Globus pallidus (tissue), 1 donor: ENCODE results near the gene TREML4.
"Not testable (repeated sequence)": the region's sequence is repeated elsewhere in the genome, so short reads cannot be mapped to it uniquely, and the experiment has no call there.

Experiments
- DNase-seq: peaks from one replicate; pipeline ENCODE4 v3.0.0-alpha.2; 2015; ENCODE audit warnings: low spot score

TREML4 gene

DNA sequence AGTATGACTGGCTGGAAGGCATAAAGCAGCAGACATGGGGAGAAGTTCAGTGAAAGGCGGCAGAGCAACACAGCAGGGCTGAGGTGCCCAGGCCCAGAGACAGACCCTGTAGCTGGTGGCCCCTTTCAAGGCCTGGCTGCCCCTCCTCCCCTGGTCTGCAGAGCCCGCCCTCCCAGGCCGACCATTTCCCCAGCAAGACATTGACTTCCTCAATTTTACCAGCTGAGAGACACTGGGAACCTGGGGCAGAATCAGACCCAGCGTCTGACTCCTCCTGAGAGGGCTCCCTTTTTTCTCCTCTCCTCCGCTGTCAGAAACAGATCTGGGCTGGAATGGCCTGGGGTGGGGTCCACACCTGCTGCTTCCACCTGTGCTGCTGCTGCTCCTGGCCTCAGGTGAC is at the start of gene TREML4:
TSS of gene TREML4 (plus strand) at position 254 of the 400 bp plus-strand sequence. CDS start at position 333, 79 bp downstream.
- no peak for DNase-seq

DNA sequence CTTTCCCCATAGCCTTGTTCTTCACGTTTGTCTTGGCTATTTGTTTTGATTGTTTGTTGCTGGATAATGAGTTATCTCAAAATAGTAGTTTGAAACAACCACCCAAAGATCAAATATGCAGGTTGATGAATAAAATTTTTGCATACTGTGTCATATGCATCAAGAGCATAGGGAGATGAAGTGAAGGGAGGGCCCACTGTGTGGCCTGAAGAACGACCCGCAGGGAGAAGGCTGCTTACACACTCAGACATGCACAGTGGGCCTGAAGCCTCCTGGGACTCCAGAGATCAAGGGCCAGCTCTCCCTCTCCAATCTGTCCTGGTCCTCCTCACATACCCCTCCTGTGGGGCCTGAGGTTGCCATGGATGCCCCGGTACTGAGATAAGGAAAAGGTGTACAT is 49.0 kb upstream of the TREML4 start:
- DNase-seq = no peak

- no peak for DNase-seq
Observed at GRCh38 chr6:41181566-41181965, 46.6 kb upstream of the TREML4 start.

DNA sequence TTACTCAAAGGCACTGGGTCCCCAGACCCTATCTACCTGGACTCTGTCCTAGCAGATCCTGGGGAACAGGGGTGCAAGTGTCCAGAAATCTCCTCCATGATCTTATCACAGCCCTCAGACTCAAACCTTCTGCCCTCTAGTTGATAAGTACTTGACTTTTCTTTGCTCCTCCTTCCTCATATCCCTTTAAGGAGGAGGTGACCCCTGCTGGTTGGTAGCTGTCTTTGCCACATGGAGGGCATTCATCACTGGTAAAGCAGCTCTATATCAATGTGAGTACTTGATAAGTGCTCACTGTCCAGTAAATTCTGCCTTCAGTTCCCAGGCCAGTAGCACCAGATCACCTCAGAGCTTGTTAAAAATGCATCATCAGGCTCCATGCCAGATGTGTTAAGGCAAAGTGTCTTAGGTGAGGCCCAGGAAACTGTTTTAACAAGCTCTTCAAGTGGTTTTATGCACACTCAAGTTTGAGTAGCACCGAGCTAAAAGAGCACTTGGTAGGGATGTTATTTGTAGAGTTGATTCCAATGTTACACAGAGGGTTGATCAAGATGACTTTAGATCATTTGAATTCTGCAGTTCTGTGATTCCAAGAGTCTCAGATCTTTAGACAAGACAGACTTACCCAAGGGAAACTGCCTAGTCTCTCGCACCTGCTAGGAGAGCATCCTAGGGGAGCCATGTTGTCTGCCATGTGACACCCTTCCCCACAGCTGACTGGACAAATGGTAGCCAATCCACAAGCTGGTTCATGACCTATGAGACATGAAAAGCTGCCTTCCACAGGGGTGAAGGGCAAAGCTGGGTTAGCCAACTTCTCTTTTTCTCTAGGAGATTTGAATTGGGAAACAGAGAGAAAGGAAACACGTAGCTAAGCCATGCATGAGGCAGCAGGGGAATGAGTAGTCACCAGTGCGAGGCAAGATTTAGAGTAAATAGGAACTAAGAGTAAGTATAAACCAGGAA is 45.8 kb upstream of the TREML4 start:
- DNase-seq = peak; percentile 54

GRCh38 chr6:41184761-41185160 is 43.4 kb upstream of the TREML4 start:
- no peak for DNase-seq

- no peak for DNase-seq
Observed at GRCh38 chr6:41186031-41186562, 42.1 kb upstream of the TREML4 start.

DNA sequence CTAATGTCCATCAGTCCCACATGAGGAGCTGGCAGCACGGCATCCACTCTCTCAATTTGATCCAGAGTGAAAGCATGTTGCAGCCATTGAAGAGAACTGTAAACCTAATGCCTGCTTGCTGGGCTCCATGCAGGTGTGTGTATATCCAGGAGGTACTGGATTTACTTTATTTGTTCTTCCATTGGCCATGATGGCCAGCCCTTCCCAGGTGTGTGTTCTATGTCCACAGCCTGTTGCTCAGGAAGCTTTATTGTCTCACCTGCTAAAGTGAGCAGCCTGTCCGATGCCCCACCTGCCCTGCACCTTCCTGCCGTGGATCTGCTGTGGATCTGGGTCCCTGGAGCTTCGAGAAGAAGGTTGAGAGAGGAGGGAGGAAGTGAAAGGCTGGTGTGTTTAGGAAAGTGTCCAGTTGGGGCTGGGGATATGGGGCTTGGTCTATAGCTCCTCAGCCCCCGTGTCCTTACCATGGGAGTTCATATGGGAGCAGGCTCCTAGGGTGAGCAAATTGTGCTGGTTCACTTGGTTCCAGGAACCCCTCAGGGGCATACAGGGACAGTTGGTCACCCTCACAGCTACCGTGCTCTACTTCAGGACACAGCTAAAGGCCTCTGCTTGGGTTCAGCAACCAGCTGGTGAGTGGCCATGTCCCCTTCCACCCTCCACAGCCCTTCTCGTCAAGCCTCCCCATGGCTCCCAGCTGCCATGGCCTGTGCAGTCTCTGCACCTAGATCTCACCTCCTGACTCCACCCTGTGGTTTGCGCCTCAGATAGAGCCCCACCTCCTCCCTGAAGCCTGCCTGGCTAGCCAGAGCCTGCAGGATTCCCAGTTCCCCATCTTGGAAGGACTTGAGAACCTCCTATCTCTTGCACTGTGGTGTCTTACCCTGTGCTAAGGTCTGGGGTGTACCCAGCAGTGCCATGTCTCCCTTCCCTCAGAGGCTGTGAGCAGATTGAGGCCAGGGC is 39.9 kb upstream of the TREML4 start:
- DNase-seq = no peak

DNA sequence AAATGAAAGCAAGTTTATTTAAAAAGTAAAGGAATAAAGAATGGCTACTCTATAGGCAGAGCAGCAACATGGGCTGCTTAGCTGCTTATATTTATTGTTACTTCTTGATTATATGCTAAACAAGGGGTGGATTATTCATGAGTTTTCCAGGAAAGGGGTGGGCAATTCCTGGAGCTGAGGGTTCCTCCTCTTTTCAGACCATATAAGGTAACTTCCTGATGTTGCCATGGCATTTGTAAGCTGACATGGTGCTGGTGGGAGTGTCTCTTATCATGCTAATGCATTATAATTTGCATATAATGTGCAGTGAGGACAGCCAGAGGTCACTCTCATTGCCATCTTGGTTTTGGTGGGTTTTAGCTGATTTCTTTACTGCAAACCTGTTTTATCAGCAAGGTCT is 39.1 kb upstream of the TREML4 start:
- DNase-seq = not testable (repeated sequence)

- DNase-seq = no peak
Observed at GRCh38 chr6:41189967-41190366, 38.2 kb upstream of the TREML4 start.

- DNase-seq = no peak
Observed at GRCh38 chr6:41190791-41191190, 37.4 kb upstream of the TREML4 start.

DNA sequence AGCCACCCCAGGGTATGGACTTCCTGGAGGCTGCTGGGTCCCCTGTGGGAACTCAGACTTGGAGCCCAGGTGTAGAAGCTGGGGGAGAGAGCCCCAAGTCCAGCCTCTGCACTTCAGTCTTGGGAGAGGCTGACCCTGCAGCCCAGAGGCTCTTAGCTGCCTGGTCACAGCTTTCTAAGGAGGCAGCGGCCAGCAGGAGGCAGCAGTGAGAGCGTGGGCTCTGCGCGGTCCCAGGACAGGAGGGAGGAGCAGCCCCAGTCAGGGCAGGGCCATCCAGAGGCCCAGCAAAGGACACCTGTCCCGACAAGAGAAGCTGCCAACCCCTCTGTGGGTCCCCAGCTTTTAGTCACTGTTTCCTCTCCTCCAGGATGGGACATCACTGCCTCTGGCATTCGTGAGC is 36.6 kb upstream of the TREML4 start:
- no peak for DNase-seq

- no peak for DNase-seq
Observed at GRCh38 chr6:41193171-41193734, 34.9 kb upstream of the TREML4 start.

DNA sequence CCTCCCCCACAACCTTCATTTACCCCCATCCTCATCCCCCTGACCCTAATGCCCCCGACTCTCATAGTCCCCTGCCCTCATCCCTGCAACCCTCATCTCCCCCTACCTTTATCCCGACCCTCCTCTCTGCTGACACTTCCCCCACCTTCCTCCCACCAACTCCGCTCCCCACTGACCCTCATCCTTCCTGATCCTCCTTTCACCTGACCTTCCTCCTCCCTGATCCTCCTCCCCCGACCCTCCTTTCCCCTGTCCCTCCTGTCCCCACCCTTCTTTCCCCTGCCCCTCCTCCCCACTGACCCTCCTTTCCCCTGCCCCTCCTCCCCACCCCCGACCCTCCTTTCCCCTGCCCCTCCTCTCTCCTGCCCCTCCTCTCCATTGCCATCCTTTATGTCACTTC is 34.3 kb upstream of the TREML4 start:
- DNase-seq = no peak

DNA sequence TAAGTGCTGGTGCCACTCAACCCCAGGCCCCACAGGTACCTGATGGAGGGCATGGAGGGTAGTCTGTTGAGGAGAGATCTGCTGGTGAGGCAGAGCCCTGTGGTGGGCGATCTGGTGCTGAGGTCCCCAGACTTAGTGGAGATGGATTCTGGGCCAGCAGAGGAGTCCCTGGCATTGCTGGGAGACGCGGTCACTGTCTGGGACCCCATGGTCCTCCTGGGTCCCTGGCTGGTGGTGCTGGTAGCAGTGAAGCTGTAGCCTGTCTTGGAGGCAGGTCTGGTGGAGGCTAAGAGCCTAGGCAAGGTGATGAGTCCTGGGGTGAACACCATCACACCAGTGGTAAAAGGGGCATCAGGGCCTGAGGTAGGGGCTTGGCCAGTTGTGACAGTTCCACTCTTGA is 33.8 kb upstream of the TREML4 start:
- DNase-seq = no peak

DNA sequence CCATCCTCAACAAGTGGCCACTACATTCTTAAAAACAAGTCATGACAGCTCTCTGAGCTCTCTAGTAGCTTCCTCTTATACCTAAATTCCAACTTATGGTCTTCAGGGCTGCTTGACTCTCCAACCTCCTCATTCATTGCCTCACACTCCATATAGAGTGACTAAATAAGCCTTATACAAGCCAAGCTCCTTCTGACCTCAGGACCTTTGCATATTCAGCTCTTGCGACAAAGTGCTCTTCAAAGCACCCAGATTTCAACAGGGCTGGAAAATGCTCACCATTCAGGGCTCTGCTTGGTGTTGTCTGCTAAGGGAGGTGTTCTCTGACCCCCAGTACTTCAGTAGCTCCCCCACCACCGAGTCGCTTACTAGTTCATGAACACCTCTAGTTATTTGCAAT is 30.9 kb upstream of the TREML4 start:
- no peak for DNase-seq

DNA sequence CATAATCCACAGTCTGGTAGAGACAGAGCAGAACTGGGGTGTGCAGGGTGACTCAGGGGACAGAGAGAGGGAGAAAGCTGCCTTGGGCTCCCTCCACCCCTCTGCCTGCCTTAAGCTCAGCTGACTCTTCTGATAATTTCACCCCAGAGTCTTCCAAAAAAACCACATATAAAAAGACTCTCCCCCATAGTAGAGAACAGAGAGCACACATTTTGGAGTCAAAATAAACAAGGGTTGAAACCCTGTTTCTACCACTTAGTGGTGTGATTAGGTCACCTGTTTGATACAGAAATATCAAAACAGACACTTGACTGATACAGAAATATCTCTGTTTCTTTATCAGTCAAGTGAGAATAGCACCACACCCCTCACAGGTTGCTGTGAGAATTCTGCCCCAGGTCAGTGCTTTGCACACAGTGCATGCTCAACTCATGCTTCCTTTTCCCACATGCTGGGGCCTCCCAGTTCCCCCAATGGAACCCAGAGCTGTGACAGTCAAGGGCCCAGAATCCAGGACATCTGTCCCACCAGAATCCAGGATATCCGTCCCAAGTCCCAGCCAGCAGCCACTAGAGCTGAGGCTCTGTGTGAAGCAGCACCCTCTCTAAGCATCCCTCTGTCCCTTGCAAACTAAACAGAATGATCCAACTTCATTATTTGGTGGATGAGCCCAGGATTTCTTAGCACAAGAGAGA is 28.4 kb upstream of the TREML4 start:
- no peak for DNase-seq

DNA sequence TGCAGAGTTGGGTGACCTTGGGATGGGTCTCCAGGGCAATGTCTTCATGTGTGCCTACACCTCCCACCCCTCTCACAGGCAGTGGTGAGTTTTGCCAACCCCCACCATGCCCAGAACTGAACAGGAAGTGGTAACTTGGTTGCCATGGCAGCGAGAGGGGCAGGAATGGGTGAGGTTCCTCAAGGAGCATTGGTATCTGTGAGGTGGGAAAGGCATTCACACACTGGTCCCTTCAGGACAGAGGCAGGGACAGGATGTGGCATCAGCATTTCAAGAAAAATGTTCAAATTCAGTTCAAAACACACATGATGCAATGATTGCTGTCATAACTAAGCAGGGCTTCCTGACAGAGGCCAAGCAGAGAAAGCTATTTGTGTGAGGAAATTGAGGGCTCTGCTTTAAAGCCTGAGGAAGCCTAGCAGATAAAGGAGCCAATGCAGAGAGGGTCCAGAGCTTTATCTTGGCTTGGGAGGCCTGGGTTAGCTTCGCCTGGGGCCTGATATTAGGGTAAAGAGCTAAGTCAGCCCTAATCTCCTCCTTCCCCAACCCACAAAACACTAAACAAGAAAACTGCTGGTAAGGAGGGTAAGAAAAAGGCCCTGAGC is 27.8 kb upstream of the TREML4 start:
- no peak for DNase-seq

- DNase-seq = no peak
Observed at GRCh38 chr6:41200901-41201763, 27.0 kb upstream of the TREML4 start, which contains the start of gene TREML2. Gene TREML2 (minus strand): TSS chr6:41201149. CDS start chr6:41201008, 141 bp downstream.

DNA sequence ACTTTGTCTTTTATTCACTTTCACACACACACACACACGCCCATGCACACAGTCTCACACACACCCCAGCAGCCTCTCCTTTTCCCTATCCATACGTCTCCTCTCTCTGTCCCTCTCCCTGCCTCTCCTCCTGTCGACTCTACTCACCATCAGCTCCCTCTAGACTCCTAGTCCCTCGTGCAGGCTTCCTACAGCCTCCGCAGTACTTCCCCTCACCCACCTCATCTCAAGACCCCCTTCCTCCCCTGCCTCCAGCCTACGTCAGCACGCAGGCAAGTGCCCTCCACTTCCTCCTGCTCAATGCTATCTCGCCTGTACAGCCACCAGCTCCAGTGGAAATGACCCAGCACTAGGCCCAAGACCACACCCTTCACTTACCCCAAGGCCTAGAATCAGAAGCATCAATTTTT is 26.4 kb upstream of the TREML4 start:
- DNase-seq = no peak

GRCh38 chr6:41204156-41204555 is 24.0 kb upstream of the TREML4 start:
- no peak for DNase-seq
